Activated CD4-positive, alpha-beta T cell treated with anti-CD3 and anti-CD28 coated beads, Interleukin-10, Interleukin-2, amounts not matched to agents 100 ng/mL and 50 ng/mL, durations not matched to agents 16 hours and 8 hours (primary cell): ENCODE results near the gene MOSMO.

ENCODE experiments used
- DNase-seq: peaks from one replicate; pipeline ENCODE4 v3.0.0-alpha.2; 2020

Gene MOSMO

GRCh38 chr16:22053921-22054341 is 46.0 kb downstream of the MOSMO start:
- peak; percentile 64 for DNase-seq

GRCh38 chr16:22054847-22055590 is 47.1 kb downstream of the MOSMO start:
- peak; percentile 65 for DNase-seq

DNA sequence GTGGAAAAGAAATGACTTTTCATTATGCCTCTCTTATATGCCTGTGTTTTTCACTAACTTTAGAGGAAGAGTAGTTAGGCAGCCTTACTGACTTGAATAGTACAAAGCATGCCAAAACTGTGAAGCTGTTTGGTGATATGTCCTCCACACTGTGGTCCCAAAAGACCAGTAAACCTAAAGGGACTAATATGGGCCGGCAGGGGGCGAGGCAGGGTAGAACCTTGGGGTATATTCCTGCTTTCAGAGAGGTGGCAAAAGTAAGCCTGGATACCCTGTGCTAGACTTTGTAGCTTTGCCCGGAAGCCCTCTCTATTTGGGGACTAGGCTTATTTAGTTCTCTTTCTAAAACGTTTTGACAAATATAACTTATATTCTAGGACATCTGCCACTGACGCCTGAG is 48.0 kb downstream of the MOSMO start:
- no peak for DNase-seq

GRCh38 chr16:22063888-22064467 is 56.1 kb downstream of the MOSMO start:
- DNase-seq = no peak

DNA sequence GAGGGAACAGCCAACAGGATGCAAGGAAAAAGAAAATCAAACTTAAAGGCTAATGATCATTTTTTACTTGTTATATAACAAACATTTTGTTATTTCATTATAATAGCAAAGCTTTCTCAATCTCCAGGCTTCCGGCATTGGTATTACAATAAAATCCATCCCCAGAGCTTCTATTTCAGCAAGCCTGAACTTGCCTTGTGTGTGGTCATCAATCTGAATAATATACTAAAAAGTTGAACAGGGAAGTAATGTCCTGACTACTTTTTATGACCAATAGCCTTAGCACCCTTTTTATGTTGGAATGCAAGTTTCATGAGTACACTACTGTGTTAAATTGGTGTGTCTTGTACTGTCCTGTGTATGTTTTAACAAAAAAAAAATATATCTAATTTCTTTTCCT is 57.3 kb downstream of the MOSMO start:
- DNase-seq = no peak

GRCh38 chr16:22070361-22071330 is 62.7 kb downstream of the MOSMO start:
- DNase-seq = no peak

GRCh38 chr16:22071331-22071910 is 63.5 kb downstream of the MOSMO start:
- DNase-seq = no peak

GRCh38 chr16:22073350-22073749 is 65.4 kb downstream of the MOSMO start:
- DNase-seq = no peak

DNA sequence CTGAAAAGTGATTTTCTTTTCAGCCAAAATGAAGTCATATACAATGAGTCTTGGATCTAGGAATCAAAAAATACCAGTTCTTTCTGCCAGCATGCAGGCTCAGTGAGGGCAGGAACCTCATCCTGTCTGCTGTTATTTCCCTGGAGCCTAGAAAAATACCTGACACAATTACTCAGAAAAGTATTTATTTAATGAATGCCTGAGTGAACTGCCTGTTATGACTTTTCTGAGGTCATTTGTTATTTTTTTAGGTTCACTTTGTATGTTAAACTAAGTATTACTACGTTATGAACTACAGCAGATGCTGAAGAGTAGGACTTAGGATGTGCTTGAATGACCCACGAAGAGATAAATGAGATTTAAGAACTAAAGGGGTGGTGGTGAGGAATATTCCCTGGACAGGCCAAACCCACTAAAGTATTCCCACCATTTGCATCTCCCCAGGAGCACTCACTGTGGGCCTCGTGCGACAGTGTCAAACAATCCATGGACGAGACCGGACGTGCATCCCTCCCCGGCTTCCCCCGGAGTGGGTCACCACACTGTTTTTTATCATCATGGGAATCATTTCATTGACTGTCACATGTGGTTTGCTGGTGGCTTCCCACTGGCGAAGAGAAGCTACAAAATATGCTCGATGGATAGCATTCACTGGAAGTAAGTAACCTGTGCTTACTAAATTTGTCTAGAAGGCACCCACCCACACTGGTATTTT is 67.3 kb downstream of the MOSMO start:
- no peak for DNase-seq

- DNase-seq = no peak
These were observed 67.9 kb downstream of the MOSMO start for GRCh38 chr16:22075776-22076175.

GRCh38 chr16:22077700-22078313 is 69.9 kb downstream of the MOSMO start:
- peak; percentile 72 for DNase-seq

GRCh38 chr16:22078656-22079055 is 70.7 kb downstream of the MOSMO start:
- no peak for DNase-seq

DNA sequence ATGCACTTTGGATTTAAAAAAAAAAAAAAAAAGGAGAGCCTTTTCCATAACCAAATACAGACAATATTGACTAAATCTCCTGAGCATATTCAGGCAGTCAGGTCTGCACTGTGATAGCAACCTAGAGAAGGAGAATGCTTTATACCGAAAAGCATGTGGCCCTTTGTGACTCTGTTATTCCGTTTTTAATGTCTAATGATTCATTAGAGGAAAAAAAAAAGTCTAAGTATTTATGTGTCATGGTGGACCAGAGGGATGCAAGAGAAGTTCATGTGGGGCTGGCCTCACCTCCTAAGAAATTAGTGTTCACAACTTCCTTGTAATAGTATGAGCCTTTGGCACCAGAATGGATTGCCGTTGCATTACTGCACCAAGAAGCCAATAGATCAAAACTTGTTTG is 73.1 kb downstream of the MOSMO start:
- DNase-seq = no peak

GRCh38 chr16:22086440-22086839 is 78.5 kb downstream of the MOSMO start:
- no peak for DNase-seq

GRCh38 chr16:22088642-22089041 is 80.7 kb downstream of the MOSMO start:
- no peak for DNase-seq

DNA sequence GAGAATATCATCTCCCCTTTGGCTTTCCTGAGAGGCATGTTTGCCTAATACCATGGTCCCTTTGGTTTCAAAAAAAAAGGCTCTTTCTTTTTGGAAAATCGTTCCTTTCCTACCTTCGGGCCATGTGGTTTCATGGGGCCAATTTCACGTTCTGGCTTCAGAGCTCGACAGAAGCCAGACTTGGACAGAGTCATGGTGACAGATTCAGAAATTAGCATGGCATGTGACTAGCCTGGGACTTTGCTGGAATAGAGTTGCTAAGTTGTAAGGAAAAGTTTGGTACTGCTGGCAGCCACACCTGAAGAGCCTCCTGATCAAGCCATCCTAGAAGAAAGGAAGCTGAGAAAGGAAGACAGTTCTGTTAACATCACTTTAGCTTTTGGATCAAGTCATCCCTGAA is 82.0 kb downstream of the MOSMO start:
- DNase-seq = no peak

DNA sequence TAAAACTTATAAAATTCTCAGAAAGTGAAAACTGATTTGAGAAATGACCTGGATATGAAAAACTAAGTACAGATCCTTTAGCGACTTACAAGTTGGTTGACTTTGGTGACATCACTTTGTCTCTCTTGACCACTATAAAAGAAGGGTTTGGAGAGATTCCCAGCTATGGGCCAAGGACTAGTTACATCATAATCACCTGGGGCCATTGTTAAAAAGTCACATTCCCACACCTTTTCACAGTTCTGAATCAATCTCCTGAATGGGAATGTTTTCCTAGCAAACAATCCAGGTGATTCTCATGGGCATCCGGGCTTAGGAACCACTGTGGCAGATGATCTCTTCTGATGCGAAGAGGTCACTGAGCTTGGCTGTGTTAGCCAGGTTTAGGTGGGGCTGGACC is 83.8 kb downstream of the MOSMO start:
- DNase-seq = no peak

DNA sequence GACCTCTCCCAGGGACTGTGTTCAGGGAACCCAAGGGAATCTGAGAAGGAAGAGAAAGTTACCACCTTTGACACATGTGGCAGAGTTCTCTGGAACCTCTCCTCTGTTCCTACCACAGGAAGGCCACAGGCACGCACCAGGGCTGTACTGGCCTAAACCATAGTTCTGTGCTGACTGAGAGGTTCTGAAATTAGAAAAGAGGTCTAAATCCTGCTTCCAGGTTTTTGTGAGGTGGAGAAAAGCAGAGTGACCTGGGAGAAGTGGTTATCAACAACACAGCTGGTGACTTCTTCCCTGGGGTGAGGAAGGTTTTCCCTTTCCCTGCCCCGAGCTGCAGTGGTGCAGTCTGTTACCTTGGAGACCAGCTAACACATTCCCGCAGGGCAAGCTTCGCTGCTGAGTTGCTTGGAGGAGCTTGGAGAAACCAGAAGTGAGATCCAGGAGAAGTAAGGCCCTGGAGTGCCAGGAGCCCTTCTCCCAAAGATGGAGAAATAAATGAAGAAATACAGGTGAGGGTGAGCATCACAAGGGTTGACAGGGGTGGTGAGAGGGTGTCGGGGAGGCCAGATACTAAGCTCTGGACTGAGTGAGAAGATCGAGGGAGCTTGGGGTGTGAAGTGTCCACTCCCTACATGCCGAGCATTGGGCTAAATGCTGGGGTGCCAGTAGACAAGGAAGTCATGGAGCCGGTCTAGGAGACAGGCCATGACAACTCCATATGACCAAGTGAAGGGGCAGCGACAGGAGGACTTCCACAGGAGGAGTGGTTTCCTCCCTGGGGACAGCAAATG is 84.4 kb downstream of the MOSMO start, which contains the start of gene VWA3A:
TSS of gene VWA3A (plus strand) at position 399 of the 791 bp plus-strand sequence. CDS start at position 496, 97 bp downstream.
- no peak for DNase-seq

GRCh38 chr16:22093331-22093730 is 85.4 kb downstream of the MOSMO start:
- DNase-seq = no peak

DNA sequence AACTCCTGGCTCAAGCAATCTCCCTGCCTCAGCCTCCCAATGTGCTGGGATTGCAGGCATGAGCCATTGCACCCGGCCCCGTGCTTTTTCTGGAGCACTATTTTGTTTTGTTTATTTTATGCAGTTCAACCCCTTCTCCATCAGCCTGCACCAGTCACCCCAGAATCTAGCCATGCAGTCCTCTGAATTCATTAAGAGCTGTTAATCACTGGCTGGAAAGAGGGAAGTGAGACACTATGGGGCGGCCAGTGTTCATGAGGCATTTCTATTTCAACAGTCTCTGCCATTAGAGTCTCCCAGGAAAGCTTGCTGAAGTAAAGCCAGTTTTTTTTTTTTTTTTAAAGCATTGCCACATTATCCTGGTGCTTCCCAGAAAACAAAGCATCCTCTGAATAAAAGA is 86.1 kb downstream of the MOSMO start:
- DNase-seq = no peak
